HCT116 (cell line): ENCODE results near the gene DDB1. TPM values are rescaled to one million over a fixed set of nuclear protein-coding genes. Genes with fewer than 3 reads are reported as not detected.

ENCODE experiments used
- ATAC-seq: fragments of 200-7000 bp; cut with Tn5 transposase; 2 replicates; pipeline ENCODE4 v1.9.1; 2020; ENCODE audit warnings: mild to moderate bottlenecking, moderate library complexity
- BruUV-seq: library from RNA; stranded (reverse); fragments of 400-500 nt; replicated peaks from 2 replicates; lab custom pipeline; 2021; lab: Mats Ljungman, UMichigan
- CTCF ChIA-PET: fragments of 300-600 bp; sonication (Branson Sonifier 250); formaldehyde crosslinking; loops from one replicate; lab custom pipeline; 2021; ENCODE audit warnings: antibody characterized with exemption; lab: Charles Lee
- POLR2A ChIA-PET: fragments of 300-600, 350-600 bp; sonication (Branson Sonifier 250); formaldehyde crosslinking; loops from one replicate; lab custom pipeline; 2021; ENCODE audit warnings: antibody characterized with exemption; lab: Charles Lee
- RAD21 ChIA-PET, 2 experiments: fragments of 300-600 bp; sonication (Branson Sonifier 250); formaldehyde crosslinking; loops; one replicate each; lab custom pipeline; 2023; ENCODE audit warnings: low total read pairs in 2 of 2; ENCODE audit not compliant: uncharacterized antibody in 2 of 2, unreplicated experiment in 2 of 2, low non-redundant PET in 1 of 2; lab: Charles Lee
- DNase-seq: peaks from one replicate; pipeline ENCODE4 v3.0.0-alpha.2; 2010; ENCODE audit warnings: low read depth, low spot score
- H2AFZ ChIP-seq: fragments of 200-600 bp; shearing (Covaris generic), sonication (generic); 2 replicates; pipeline ENCODE4 v1.6.1; 2017; ENCODE audit warnings: low read depth, mixed run types, mixed read lengths, antibody characterized with exemption, low read length; ENCODE audit not compliant: poor library complexity, severe bottlenecking
- H3K27ac ChIP-seq: 2 replicates; pipeline ENCODE4 v1.5.1; 2012; ENCODE audit warnings: low read depth, low read length
- H3K27me3 ChIP-seq: fragments of 200-600 bp; sonication (generic); 2 replicates; pipeline ENCODE4 v1.6.1; 2016; ENCODE audit warnings: mixed run types, low read length, mixed read lengths; ENCODE audit not compliant: insufficient read depth
- H3K36me3 ChIP-seq, 2 experiments: fragments of 200-500 bp in 1 of 2; fragments of 200-600 bp in 1 of 2; sonication (Bioruptor generic) in 1 of 2; sonication (generic) in 1 of 2; 2 replicates each; pipeline versions ENCODE4 v1.5.1 to v1.6.1; 2014 to 2016; ENCODE audit warnings: low read length in 2 of 2, inconsistent platforms in 1 of 2, mixed read lengths in 1 of 2, mixed run types in 1 of 2; ENCODE audit not compliant: insufficient read depth in 2 of 2, control insufficient read depth in 1 of 2
- H3K4me1 ChIP-seq, 2 experiments: fragments of 200-600 bp in 1 of 2; sonication (generic) in 1 of 2; 2 replicates each; pipeline versions ENCODE4 v1.5.1 to v1.6.1; 2012 to 2017; ENCODE audit warnings: low read length in 2 of 2, inconsistent platforms in 1 of 2, mild to moderate bottlenecking in 1 of 2, mixed read lengths in 1 of 2, mixed run types in 1 of 2, moderate library complexity in 1 of 2; ENCODE audit not compliant: insufficient read depth in 2 of 2, control insufficient read depth in 1 of 2
- H3K4me2 ChIP-seq: fragments of 200-600 bp; sonication (generic); 2 replicates; pipeline ENCODE4 v1.6.1; 2017; ENCODE audit warnings: mixed run types, low read length, mixed read lengths
- H3K4me3 ChIP-seq, 2 experiments: fragments of 200-600 bp in 1 of 2; sonication (generic) in 1 of 2; replicated peaks in 1 of 2; 2 replicates each; pipeline ENCODE4 v1.5.1; 2011 to 2016; ENCODE audit warnings: low read length in 2 of 2, control low read depth in 1 of 2, low read depth in 1 of 2, mild to moderate bottlenecking in 1 of 2, mixed read lengths in 1 of 2, mixed run types in 1 of 2
- H3K79me2 ChIP-seq: fragments of 200-600 bp; sonication (generic); 2 replicates; pipeline ENCODE4 v1.6.1; 2017; ENCODE audit warnings: mild to moderate bottlenecking, mixed run types, low read length, moderate library complexity, mixed read lengths; ENCODE audit not compliant: insufficient read depth
- H3K9ac ChIP-seq: fragments of 200-600 bp; sonication (generic); 2 replicates; pipeline ENCODE4 v1.6.1; 2016; ENCODE audit warnings: low read length, mixed read lengths
- H3K9me2 ChIP-seq: fragments of 200-600 bp; sonication (generic), shearing (Covaris generic); 2 replicates; pipeline ENCODE4 v1.6.1; 2017; ENCODE audit warnings: mixed run types, mild to moderate bottlenecking, moderate library complexity; ENCODE audit not compliant: insufficient read depth
- H3K9me3 ChIP-seq, 2 experiments: fragments of 200-500 bp in 1 of 2; fragments of 200-600 bp in 1 of 2; sonication (Bioruptor generic) in 1 of 2; sonication (generic) in 1 of 2; 2 replicates each; pipeline ENCODE4 v1.6.1; 2014 to 2017; ENCODE audit warnings: low read length in 2 of 2, mixed read lengths in 2 of 2, inconsistent platforms in 1 of 2, low read depth in 1 of 2, mild to moderate bottlenecking in 1 of 2, mixed run types in 1 of 2, moderate library complexity in 1 of 2; ENCODE audit not compliant: control insufficient read depth in 1 of 2, insufficient read depth in 1 of 2
- H4K20me1 ChIP-seq: fragments of 200-600 bp; sonication (generic), shearing (Covaris generic); 2 replicates; pipeline ENCODE4 v1.6.1; 2017; ENCODE audit warnings: mixed run types, mild to moderate bottlenecking, moderate library complexity; ENCODE audit not compliant: insufficient read depth
- CBX3 ChIP-seq: IDR thresholded peaks from 2 replicates; pipeline ENCODE4 v1.6.1; 2012; ENCODE audit warnings: low read depth
- CEBPB ChIP-seq: IDR thresholded peaks from 2 replicates; pipeline ENCODE4 v1.6.1; 2012; ENCODE audit warnings: low read depth
- ELF1 ChIP-seq: IDR thresholded peaks from 2 replicates; pipeline ENCODE4 v1.6.1; 2012; ENCODE audit warnings: low read depth, borderline replicate concordance
- POLR2AphosphoS5 ChIP-seq: IDR thresholded peaks from 2 replicates; pipeline ENCODE4 v1.6.1; 2011; ENCODE audit warnings: mild to moderate bottlenecking, low read depth, low read length, moderate library complexity
- SP1 ChIP-seq: IDR thresholded peaks from 2 replicates; pipeline ENCODE4 v1.6.1; 2012; ENCODE audit warnings: low read depth
- SRF ChIP-seq: IDR thresholded peaks from 2 replicates; pipeline ENCODE4 v1.6.1; 2012; ENCODE audit warnings: low read depth
- ZBTB33 ChIP-seq: IDR thresholded peaks from 2 replicates; pipeline ENCODE4 v1.6.1; 2011; ENCODE audit warnings: mild to moderate bottlenecking, low read length, moderate library complexity; ENCODE audit not compliant: insufficient replicate concordance; ENCODE audit errors: extremely low read depth
- ZNF274 ChIP-seq: fragments of 200-500 bp; sonication (Bioruptor generic); IDR thresholded peaks from 2 replicates; pipeline ENCODE4 v1.6.1; 2014; ENCODE audit warnings: mild to moderate bottlenecking, low read depth, low read length, inconsistent platforms
- intact Hi-C: fragments of 100-400 bp; cut with micrococcal nuclease; formaldehyde crosslinking; loops from 2 replicates; pipeline ENCODE4 v1.10.0; 2022
- total RNA-seq: library from RNA; stranded (reverse); gene quantifications from one replicate; pipeline ENCODE4 v1.2.1, GENCODE V29; 2021; ENCODE audit not compliant: unreplicated experiment
- TF ChIP-seq, protein P1 (sequence below): IDR thresholded peaks from 2 replicates; pipeline ENCODE4 v1.6.1; 2012

Gene DDB1
- total RNA-seq, 1 experiment from 2014 or later, result 269 TPM

DNA sequence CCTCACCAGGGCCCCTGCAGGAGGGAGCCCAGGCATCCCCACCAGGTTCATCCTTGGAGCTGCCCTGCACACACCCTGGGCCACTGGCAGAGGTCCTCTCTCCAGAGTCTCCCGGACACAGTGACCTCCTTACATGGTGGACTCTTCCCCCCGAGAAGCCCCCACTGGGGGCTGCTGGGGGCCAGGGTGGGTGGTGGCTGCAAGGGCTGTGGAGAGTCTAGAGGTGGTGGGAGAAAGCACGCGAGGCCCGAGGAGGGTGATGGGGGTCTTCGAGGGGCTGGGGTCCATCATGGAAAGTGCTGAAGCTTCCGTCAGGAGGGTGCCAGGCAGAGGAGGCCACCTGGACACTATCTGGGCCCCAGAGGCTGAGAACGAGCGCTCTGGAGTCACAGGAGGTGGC is 74.4 kb downstream of the DDB1 start:
- Histone ChIP-seq H3K4me3 (no peak overlapping the region), H4K20me1 (no peaks in the 10 kb centered on the region), H3K9ac (no peak overlapping the region)
- BruUV-seq, result no TSS peak
- intact Hi-C loops, result no loop called here
- POLR2A ChIA-PET, result no interaction called here
- TF ChIP-seq ZBTB33, result no peak
- TF ChIP-seq POLR2AphosphoS5, result no peak
- no peak for TF ChIP-seq ZNF274
- TF ChIP-seq SP1, result no peak
- no peak for TF ChIP-seq CBX3
- no peak for TF ChIP-seq ELF1
- no peak for TF ChIP-seq SRF
- TF ChIP-seq, protein P1, sequence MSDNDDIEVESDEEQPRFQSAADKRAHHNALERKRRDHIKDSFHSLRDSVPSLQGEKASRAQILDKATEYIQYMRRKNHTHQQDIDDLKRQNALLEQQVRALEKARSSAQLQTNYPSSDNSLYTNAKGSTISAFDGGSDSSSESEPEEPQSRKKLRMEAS, result no peak
- TF ChIP-seq CEBPB, result no peak
- TF ChIP-seq, all 23 proteins: peak for 0
- no peaks in the 10 kb centered on the region for H3K9me3 ChIP-seq
- no peaks in the 10 kb centered on the region for H3K36me3 ChIP-seq
- no peaks in the 10 kb centered on the region for H3K79me2 ChIP-seq
- no peak overlapping the region for H2AFZ ChIP-seq
- DNase-seq (no peak), ATAC-seq (no peak)
- no peaks in the 10 kb centered on the region for H3K4me1 ChIP-seq
- no peak overlapping the region for H3K27ac ChIP-seq
- H3K4me2 ChIP-seq, result no peak overlapping the region
- RAD21 ChIA-PET, result no interaction called here
- no peaks in the 10 kb centered on the region for H3K27me3 ChIP-seq
- CTCF ChIA-PET, result no interaction called here
- no peaks in the 10 kb centered on the region for H3K9me2 ChIP-seq
